GM23338 (cell line): Measurements from ENCODE around the gene GRID2.

Experiments
- POLR2AphosphoS5 ChIP-seq: IDR thresholded peaks from 2 replicates; pipeline ENCODE4 v1.6.1; 2016; ENCODE audit warnings: antibody characterized with exemption, low read depth
- TF ChIP-seq, protein P1 (sequence below): fragments of 250-450 bp; sonication (Bioruptor Pico); IDR thresholded peaks from 2 replicates; pipeline ENCODE4 v1.5.0; 2020; ENCODE audit warnings: mild to moderate bottlenecking, moderate library complexity
- TF ChIP-seq, protein P2 (sequence below), 2 experiments: fragments of 200-600 bp in 1 of 2; sonication (generic) in 1 of 2; conservative IDR thresholded peaks; 2 replicates each; pipeline versions ENCODE4 v1.5.1 to v1.6.1; 2016 to 2017; ENCODE audit warnings: antibody characterized with exemption in 2 of 2, low read depth in 2 of 2, mild to moderate bottlenecking in 2 of 2, moderate library complexity in 1 of 2

DNA sequence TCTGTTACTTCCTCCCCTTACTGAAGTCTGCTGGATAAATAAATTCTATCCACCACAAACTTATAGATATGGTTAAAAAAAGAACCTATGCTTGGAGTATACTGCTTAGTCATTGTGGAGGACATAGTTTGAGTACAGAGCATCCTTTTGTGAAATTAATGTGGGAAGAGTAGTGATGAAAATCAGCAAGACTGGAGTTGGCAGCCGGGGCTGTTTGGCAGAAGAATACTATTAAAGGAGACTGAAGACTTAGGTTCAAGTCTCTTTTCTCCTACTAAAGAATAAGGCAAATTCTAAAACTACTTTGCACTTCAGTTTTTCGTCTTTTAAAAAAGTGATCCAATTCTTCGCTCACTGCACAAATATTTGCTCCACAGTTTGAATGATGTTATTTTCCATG is 1198.2 kb downstream of the GRID2 start:
- TF ChIP-seq, protein P1, sequence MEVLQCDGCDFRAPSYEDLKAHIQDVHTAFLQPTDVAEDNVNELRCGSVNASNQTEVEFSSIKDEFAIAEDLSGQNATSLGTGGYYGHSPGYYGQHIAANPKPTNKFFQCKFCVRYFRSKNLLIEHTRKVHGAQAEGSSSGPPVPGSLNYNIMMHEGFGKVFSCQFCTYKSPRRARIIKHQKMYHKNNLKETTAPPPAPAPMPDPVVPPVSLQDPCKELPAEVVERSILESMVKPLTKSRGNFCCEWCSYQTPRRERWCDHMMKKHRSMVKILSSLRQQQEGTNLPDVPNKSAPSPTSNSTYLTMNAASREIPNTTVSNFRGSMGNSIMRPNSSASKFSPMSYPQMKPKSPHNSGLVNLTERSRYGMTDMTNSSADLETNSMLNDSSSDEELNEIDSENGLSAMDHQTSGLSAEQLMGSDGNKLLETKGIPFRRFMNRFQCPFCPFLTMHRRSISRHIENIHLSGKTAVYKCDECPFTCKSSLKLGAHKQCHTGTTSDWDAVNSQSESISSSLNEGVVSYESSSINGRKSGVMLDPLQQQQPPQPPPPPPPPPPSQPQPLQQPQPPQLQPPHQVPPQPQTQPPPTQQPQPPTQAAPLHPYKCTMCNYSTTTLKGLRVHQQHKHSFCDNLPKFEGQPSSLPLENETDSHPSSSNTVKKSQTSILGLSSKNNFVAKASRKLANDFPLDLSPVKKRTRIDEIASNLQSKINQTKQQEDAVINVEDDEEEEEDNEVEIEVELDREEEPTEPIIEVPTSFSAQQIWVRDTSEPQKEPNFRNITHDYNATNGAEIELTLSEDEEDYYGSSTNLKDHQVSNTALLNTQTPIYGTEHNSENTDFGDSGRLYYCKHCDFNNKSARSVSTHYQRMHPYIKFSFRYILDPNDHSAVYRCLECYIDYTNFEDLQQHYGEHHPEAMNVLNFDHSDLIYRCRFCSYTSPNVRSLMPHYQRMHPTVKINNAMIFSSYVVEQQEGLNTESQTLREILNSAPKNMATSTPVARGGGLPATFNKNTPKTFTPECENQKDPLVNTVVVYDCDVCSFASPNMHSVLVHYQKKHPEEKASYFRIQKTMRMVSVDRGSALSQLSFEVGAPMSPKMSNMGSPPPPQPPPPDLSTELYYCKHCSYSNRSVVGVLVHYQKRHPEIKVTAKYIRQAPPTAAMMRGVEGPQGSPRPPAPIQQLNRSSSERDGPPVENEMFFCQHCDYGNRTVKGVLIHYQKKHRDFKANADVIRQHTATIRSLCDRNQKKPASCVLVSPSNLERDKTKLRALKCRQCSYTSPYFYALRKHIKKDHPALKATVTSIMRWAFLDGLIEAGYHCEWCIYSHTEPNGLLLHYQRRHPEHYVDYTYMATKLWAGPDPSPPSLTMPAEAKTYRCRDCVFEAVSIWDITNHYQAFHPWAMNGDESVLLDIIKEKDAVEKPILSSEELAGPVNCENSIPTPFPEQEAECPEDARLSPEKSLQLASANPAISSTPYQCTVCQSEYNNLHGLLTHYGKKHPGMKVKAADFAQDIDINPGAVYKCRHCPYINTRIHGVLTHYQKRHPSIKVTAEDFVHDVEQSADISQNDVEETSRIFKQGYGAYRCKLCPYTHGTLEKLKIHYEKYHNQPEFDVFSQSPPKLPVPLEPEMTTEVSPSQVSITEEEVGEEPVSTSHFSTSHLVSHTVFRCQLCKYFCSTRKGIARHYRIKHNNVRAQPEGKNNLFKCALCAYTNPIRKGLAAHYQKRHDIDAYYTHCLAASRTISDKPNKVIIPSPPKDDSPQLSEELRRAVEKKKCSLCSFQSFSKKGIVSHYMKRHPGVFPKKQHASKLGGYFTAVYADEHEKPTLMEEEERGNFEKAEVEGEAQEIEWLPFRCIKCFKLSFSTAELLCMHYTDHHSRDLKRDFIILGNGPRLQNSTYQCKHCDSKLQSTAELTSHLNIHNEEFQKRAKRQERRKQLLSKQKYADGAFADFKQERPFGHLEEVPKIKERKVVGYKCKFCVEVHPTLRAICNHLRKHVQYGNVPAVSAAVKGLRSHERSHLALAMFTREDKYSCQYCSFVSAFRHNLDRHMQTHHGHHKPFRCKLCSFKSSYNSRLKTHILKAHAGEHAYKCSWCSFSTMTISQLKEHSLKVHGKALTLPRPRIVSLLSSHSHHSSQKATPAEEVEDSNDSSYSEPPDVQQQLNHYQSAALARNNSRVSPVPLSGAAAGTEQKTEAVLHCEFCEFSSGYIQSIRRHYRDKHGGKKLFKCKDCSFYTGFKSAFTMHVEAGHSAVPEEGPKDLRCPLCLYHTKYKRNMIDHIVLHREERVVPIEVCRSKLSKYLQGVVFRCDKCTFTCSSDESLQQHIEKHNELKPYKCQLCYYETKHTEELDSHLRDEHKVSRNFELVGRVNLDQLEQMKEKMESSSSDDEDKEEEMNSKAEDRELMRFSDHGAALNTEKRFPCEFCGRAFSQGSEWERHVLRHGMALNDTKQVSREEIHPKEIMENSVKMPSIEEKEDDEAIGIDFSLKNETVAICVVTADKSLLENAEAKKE (CRISPR knock-in tag): no peak
- TF ChIP-seq POLR2AphosphoS5: no peak
- TF ChIP-seq, protein P2, sequence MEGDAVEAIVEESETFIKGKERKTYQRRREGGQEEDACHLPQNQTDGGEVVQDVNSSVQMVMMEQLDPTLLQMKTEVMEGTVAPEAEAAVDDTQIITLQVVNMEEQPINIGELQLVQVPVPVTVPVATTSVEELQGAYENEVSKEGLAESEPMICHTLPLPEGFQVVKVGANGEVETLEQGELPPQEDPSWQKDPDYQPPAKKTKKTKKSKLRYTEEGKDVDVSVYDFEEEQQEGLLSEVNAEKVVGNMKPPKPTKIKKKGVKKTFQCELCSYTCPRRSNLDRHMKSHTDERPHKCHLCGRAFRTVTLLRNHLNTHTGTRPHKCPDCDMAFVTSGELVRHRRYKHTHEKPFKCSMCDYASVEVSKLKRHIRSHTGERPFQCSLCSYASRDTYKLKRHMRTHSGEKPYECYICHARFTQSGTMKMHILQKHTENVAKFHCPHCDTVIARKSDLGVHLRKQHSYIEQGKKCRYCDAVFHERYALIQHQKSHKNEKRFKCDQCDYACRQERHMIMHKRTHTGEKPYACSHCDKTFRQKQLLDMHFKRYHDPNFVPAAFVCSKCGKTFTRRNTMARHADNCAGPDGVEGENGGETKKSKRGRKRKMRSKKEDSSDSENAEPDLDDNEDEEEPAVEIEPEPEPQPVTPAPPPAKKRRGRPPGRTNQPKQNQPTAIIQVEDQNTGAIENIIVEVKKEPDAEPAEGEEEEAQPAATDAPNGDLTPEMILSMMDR (conservative IDR thresholded peaks at IDR 0.05; ENCODE audit: low read depth in 2 of 2): no peak
